Smooth muscle cell (in vitro differentiated cells): ENCODE measurements around the gene USB1. TPM values are rescaled to one million over a fixed set of nuclear protein-coding genes. Genes with fewer than 3 reads are reported as not detected.

ENCODE experiments used
- DNase-seq: peaks from one replicate; lab custom pipeline; 2025; ENCODE audit not compliant: unreplicated experiment; lab: John Stamatoyannopoulos, UW
- H2AFZ ChIP-seq: fragments of 200-600 bp; sonication (generic); 2 replicates; pipeline ENCODE4 v1.6.0; 2016; ENCODE audit warnings: antibody characterized with exemption, low read depth, mild to moderate bottlenecking
- H3F3A ChIP-seq: fragments of 200-600 bp; sonication (generic); 2 replicates; pipeline ENCODE4 v1.6.0; 2017; ENCODE audit warnings: antibody characterized with exemption, low read depth
- H3K27ac ChIP-seq: fragments of 200-600 bp; sonication (generic); 2 replicates; pipeline ENCODE4 v1.5.1; 2016; ENCODE audit warnings: low read depth, mild to moderate bottlenecking
- H3K27me3 ChIP-seq: fragments of 200-600 bp; sonication (generic); 2 replicates; pipeline ENCODE4 v1.6.1; 2016; ENCODE audit warnings: low read depth, mild to moderate bottlenecking
- H3K36me3 ChIP-seq: fragments of 200-600 bp; sonication (generic); 2 replicates; pipeline ENCODE4 v1.5.1; 2016; ENCODE audit warnings: low read depth
- H3K4me1 ChIP-seq: fragments of 200-600 bp; sonication (generic); 2 replicates; pipeline ENCODE4 v1.5.1; 2016; ENCODE audit warnings: low read depth
- H3K4me2 ChIP-seq: fragments of 200-600 bp; sonication (generic); 2 replicates; pipeline ENCODE4 v1.6.0; 2016; ENCODE audit warnings: mild to moderate bottlenecking
- H3K4me3 ChIP-seq: fragments of 200-600 bp; sonication (generic); 2 replicates; pipeline ENCODE4 v1.5.1; 2016; ENCODE audit warnings: mild to moderate bottlenecking
- H3K79me2 ChIP-seq: fragments of 200-600 bp; sonication (generic); 2 replicates; pipeline ENCODE4 v1.6.0; 2016; ENCODE audit warnings: low read depth, mild to moderate bottlenecking
- H3K9ac ChIP-seq: fragments of 200-600 bp; sonication (generic); 2 replicates; pipeline ENCODE4 v1.6.0; 2016; ENCODE audit warnings: low read depth
- H3K9me3 ChIP-seq: fragments of 200-600 bp; sonication (generic); replicated peaks from 2 replicates; pipeline ENCODE4 v1.5.1; 2016; ENCODE audit warnings: low read depth
- H4K20me1 ChIP-seq: fragments of 200-600 bp; sonication (generic); 2 replicates; pipeline ENCODE4 v1.6.0; 2016; ENCODE audit warnings: low read depth
- CTCF ChIP-seq: fragments of 200-600 bp; sonication (generic); IDR thresholded peaks from 2 replicates; pipeline ENCODE4 v1.5.1; 2017; ENCODE audit warnings: borderline replicate concordance, mild to moderate bottlenecking, antibody characterized with exemption; ENCODE audit not compliant: insufficient read depth, poor library complexity, severe bottlenecking
- WGBS: methylation state at CpG from one replicate; pipeline ENCODE4 v1.1.7; 2016; ENCODE audit warnings: low lambda C conversion rate; 5-methylcytosine and 5-hydroxymethylcytosine counted together
- polyA plus RNA-seq: library from polyadenylated mRNA; unstranded; fragments of >200 nt; fragmentation: Nextera tagmentation; extraction: Ambion mirVana; gene quantifications from 2 replicates; pipeline ENCODE4 v1.2.1, GENCODE V29; 2016
- total RNA-seq: library from RNA; depleted of rRNA; stranded (reverse); fragments of >200 nt; gene quantifications from 2 replicates; pipeline ENCODE4 v1.2.3, GENCODE V29; 2014

USB1 gene
- total and polyA plus RNA-seq, 2 experiments from 2014 or later = 26.9 to 56.6 TPM

GRCh38 chr16:58049232-58050185 lies 48.3 kb downstream of the USB1 start:
- H3K36me3 ChIP-seq = no peaks in the 10 kb centered on the region
- H3K27me3 ChIP-seq = no peaks in the 10 kb centered on the region
- no peak overlapping the region for H3K4me2 ChIP-seq
- H3K9me3 ChIP-seq = no peaks in the 10 kb centered on the region
- H4K20me1 ChIP-seq = no peaks in the 10 kb centered on the region
- no peaks in the 10 kb centered on the region for H3K79me2 ChIP-seq
- 89% methylated on average over 17 of the region's 17 CpGs for WGBS
- no peak overlapping the region for H3K27ac ChIP-seq
- no peaks in the 10 kb centered on the region for H3F3A ChIP-seq
- H3K9ac ChIP-seq = no peak overlapping the region
- no peak for TF ChIP-seq CTCF
- no peak overlapping the region for H2AFZ ChIP-seq
- H3K4me1 ChIP-seq = no peaks in the 10 kb centered on the region
- DNase-seq = no peak
- no peak overlapping the region for H3K4me3 ChIP-seq

- no peak overlapping the region for H2AFZ ChIP-seq
- H3K27me3 ChIP-seq = no peaks in the 10 kb centered on the region
- no peaks in the 10 kb centered on the region for H3K4me1 ChIP-seq
- no peaks in the 10 kb centered on the region for H3F3A ChIP-seq
- H3K4me2 ChIP-seq = no peak overlapping the region
- no peaks in the 10 kb centered on the region for H3K36me3 ChIP-seq
- no peak overlapping the region for H3K9ac ChIP-seq
- no peaks in the 10 kb centered on the region for H4K20me1 ChIP-seq
- no peak overlapping the region for H3K27ac ChIP-seq
- WGBS = 93% methylated on average over 1 of the region's 2 CpGs
- H3K4me3 ChIP-seq = no peak overlapping the region
- no peak for TF ChIP-seq CTCF
- H3K79me2 ChIP-seq = no peaks in the 10 kb centered on the region
- H3K9me3 ChIP-seq = no peaks in the 10 kb centered on the region
- DNase-seq = no peak
Measured at GRCh38 chr16:58051296-58051695, 50.1 kb downstream of the USB1 start.

GRCh38 chr16:58051821-58052603 lies 50.8 kb downstream of the USB1 start:
- DNase-seq = no peak
- Histone ChIP-seq H3F3A (no peaks in the 10 kb centered on the region), H3K27ac (no peak overlapping the region), H3K79me2 (no peaks in the 10 kb centered on the region), H3K9ac (no peak overlapping the region), H2AFZ (no peak overlapping the region), H3K36me3 (no peaks in the 10 kb centered on the region), H3K27me3 (no peaks in the 10 kb centered on the region), H3K4me2 (no peak overlapping the region), H3K4me3 (no peak overlapping the region), H3K4me1 (no peaks in the 10 kb centered on the region), H4K20me1 (no peaks in the 10 kb centered on the region), H3K9me3 (no peaks in the 10 kb centered on the region)
- WGBS = 74% methylated on average over 10 of the region's 10 CpGs
- no peak for TF ChIP-seq CTCF
